Activated B cell treated with CpG ODN at 0.5 μM for 24 hours (primary cell): ENCODE measurements around the gene TSPO. TPM values are rescaled to one million over a fixed set of nuclear protein-coding genes. Genes with fewer than 3 reads are reported as not detected.
A peak's percentile ranks its signal among the peaks of the same experiment; 100 is the strongest.

Source experiments
- ATAC-seq: fragments of 200-7000 bp; cut with Tn5 transposase; one replicate; pipeline ENCODE4 v1.10.0; 2021; ENCODE audit warnings: low read depth, mild to moderate bottlenecking, moderate library complexity
- CTCF ChIA-PET: fragments of 350-600 bp; sonication (Branson Sonifier 250); formaldehyde crosslinking; loops from one replicate; lab custom pipeline; 2021; ENCODE audit warnings: antibody characterized with exemption; lab: Charles Lee
- POLR2A ChIA-PET: fragments of 350-600 bp; sonication (Branson Sonifier 250); formaldehyde crosslinking; loops from one replicate; lab custom pipeline; 2021; ENCODE audit warnings: antibody characterized with exemption; lab: Charles Lee
- DNase-seq: peaks from one replicate; pipeline ENCODE4 v3.0.0; 2022
- H3K27ac Mint-ChIP-seq: one replicate; pipeline ENCODE4 v1.8.0; 2020; ENCODE audit warnings: mixed read lengths
- H3K27me3 Mint-ChIP-seq: one replicate; pipeline ENCODE4 v1.8.0; 2021; ENCODE audit warnings: mixed read lengths
- H3K36me3 Mint-ChIP-seq: one replicate; pipeline ENCODE4 v1.8.0; 2021; ENCODE audit warnings: low read depth, mixed read lengths
- H3K4me1 Mint-ChIP-seq: one replicate; pipeline ENCODE4 v1.8.0; 2021; ENCODE audit warnings: mixed read lengths
- H3K4me3 Mint-ChIP-seq: one replicate; pipeline ENCODE4 v1.8.0; 2020; ENCODE audit warnings: mild to moderate bottlenecking, mixed read lengths
- H3K9me3 Mint-ChIP-seq: one replicate; pipeline ENCODE4 v1.8.0; 2020; ENCODE audit warnings: mixed read lengths
- intact Hi-C: fragments of 100-400 bp; cut with micrococcal nuclease; formaldehyde crosslinking; loops from one replicate; pipeline ENCODE4 v1.15.1; 2024
- total RNA-seq: library from RNA; stranded (reverse); gene quantifications from 2 replicates; pipeline ENCODE4 v1.2.3, GENCODE V29; 2022
- TF ChIP-seq, protein P1 (sequence below): fragments of 200-600 bp; IDR thresholded peaks from one replicate; pipeline ENCODE4 v1.8.0; 2022; ENCODE audit warnings: antibody characterized with exemption, mild to moderate bottlenecking

Gene TSPO
- total RNA-seq, 1 donor from 2014 or later, result 40.9 TPM

DNA sequence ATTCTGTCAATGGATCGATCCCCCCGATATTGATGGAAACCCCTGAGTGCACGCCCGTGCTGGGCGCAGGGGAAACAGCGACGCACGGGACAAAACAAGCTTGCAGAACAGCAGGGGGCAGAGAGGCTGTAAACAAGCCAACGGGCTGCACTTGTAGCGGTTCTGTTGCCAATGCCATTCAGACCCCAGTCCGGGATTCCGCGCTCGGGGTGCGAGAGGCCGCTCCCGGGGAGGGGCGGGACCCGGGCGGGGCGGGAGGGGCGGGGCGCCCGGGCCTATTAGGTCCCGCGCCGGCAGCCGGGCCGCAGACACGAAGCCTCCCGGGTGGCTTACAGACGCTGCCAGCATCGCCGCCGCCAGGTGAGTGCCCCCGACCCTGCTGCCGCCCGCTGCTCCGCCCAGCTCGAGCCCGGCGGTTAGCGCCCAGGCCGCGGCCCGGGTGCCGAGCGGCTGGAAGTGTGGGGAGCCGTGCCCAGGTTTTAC lies 40.9 kb upstream of the TSPO start, which contains the start of gene BIK:
BIK (plus strand) TSS at position 307 of the 483 bp plus-strand sequence. CDS start 13,273 bp downstream, outside the sequence.
- H3K4me1 Mint-ChIP-seq, result peaks cover 22% of the 10 kb centered on the region
- no peaks in the 10 kb centered on the region for H3K9me3 Mint-ChIP-seq
- DNase-seq, result peak; percentile 29
- ChIA-PET POLR2A (interaction anchor here (0.9 kb wide), 1 partner anchor 10 kb away, joined by 3 read pairs; no protein-coding TSS in a partner anchor), CTCF (interaction anchor here (1.1 kb wide), 1 partner anchor 25 kb away, joined by 4 read pairs; no protein-coding TSS in a partner anchor)
- H3K36me3 Mint-ChIP-seq, result no peaks in the 10 kb centered on the region
- H3K27me3 Mint-ChIP-seq, result peaks cover 29% of the 10 kb centered on the region
- ATAC-seq, result peak; percentile 60
- H3K27ac Mint-ChIP-seq, result no peak within 1 kb of the TSS
- intact Hi-C loops, result loop anchor here (1.0 to 10.0 kb wide), 7 partner anchors 9 to 446 kb away; partner anchors contain the start of genes TSPO, TTLL1 and TTLL12
- H3K4me3 Mint-ChIP-seq, result peak within 1 kb of the TSS; percentile 72
- TF ChIP-seq, protein P1, sequence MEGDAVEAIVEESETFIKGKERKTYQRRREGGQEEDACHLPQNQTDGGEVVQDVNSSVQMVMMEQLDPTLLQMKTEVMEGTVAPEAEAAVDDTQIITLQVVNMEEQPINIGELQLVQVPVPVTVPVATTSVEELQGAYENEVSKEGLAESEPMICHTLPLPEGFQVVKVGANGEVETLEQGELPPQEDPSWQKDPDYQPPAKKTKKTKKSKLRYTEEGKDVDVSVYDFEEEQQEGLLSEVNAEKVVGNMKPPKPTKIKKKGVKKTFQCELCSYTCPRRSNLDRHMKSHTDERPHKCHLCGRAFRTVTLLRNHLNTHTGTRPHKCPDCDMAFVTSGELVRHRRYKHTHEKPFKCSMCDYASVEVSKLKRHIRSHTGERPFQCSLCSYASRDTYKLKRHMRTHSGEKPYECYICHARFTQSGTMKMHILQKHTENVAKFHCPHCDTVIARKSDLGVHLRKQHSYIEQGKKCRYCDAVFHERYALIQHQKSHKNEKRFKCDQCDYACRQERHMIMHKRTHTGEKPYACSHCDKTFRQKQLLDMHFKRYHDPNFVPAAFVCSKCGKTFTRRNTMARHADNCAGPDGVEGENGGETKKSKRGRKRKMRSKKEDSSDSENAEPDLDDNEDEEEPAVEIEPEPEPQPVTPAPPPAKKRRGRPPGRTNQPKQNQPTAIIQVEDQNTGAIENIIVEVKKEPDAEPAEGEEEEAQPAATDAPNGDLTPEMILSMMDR, result no peak

DNA sequence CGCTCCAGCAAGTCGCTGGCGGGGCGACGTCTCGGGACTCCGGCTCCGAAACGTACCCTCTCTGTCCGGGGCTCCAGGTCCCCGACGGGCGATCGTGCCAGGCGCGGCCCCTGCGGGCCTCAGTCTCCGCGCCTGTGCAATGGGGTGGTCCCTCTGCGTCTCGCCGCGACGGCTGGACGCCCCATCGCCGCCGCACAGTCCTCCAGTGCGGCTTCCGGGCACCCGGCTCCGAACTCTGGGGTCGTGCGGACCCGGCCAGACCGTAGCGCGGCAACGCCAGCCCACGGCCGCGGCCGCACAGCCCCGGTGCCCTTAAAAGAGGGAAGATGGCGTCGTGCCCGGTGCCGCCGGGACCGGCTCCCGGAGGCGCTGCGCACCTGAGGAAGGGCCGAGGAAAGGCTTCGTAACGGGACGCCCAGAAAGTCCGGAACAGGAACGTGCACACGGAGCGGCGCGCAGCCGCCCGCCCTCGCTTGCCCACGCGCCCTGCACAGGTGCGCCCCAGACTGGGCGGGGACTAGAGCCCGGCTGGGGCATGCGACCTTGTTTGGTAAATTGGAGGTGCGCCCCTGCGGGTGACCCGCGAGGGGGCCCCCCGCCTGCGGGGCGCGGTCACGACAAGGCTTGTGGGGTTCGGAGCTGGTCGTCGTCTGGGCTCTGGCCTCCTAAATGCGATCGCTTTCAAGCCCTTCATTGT lies 40.3 kb upstream of the TSPO start:
- DNase-seq (peak; percentile 31), ATAC-seq (peak; percentile 57)
- ChIA-PET CTCF (interaction anchor here (1.0 to 1.1 kb wide), 2 partner anchors 25 to 26 kb away, joined by 3 to 4 read pairs; no protein-coding TSS in a partner anchor), POLR2A (interaction anchor here (0.7 to 0.9 kb wide), 2 partner anchors 9 to 496 kb away, joined by 3 read pairs; partner anchors contain the start of gene POLDIP3)
- TF ChIP-seq, protein P1, result no peak
- no peaks in the 10 kb centered on the region for H3K9me3 Mint-ChIP-seq
- H3K4me1 Mint-ChIP-seq, result peaks cover 27% of the 10 kb centered on the region
- H3K27me3 Mint-ChIP-seq, result peaks cover 33% of the 10 kb centered on the region
- H3K36me3 Mint-ChIP-seq, result no peaks in the 10 kb centered on the region
- intact Hi-C loops, result loop anchor here (1.0 to 10.0 kb wide), 7 partner anchors 8 to 446 kb away; partner anchors contain the start of genes TSPO, TTLL1 and TTLL12
- peak overlapping the region; percentile 72 for H3K4me3 Mint-ChIP-seq
- H3K27ac Mint-ChIP-seq, result no peak overlapping the region

- DNase-seq (no peak), ATAC-seq (no peak)
- TF ChIP-seq, protein P1, result no peak
- H3K4me1 Mint-ChIP-seq, result peaks cover 44% of the 10 kb centered on the region
- H3K36me3 Mint-ChIP-seq, result no peaks in the 10 kb centered on the region
- H3K27ac Mint-ChIP-seq, result no peak overlapping the region
- ChIA-PET CTCF (no interaction called here), POLR2A (interaction anchor here (0.6 to 1.6 kb wide), 2 partner anchors 74 to 84 kb away, joined by 3 to 6 read pairs; no protein-coding TSS in a partner anchor)
- intact Hi-C loops, result loop anchor here (5.0 to 10.0 kb wide), 3 partner anchors 39 to 449 kb away; partner anchors contain the start of gene TSPO
- peaks cover 34% of the 10 kb centered on the region for H3K27me3 Mint-ChIP-seq
- no peaks in the 10 kb centered on the region for H3K9me3 Mint-ChIP-seq
- H3K4me3 Mint-ChIP-seq, result no peak overlapping the region
Measured at GRCh38 chr22:43113526-43114251, 37.7 kb upstream of the TSPO start.

DNA sequence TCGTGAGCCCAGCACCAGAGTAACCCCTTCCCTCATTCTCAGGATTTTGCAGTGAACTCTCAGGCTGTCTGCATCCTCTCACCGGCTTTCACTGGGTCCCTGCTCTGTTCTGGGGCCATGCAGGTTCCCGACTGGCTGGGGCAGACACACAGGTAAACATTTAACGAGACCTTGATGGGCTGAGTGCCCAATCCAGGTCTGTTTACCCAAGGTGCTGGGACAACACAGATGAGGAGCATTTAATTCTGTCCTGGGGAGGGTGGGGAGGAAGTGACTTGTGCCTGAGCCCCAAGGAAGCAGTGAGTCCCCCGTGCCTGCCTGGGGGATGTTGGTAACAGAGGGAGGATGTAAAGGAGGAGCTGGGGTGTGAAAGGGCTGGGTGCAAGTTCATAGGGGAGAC lies 36.4 kb upstream of the TSPO start:
- Mint-ChIP-seq H3K36me3 (no peaks in the 10 kb centered on the region), H3K27me3 (peaks cover 34% of the 10 kb centered on the region), H3K9me3 (no peaks in the 10 kb centered on the region), H3K27ac (no peak overlapping the region), H3K4me1 (peaks cover 56% of the 10 kb centered on the region), H3K4me3 (no peak overlapping the region)
- DNase-seq (no peak), ATAC-seq (no peak)
- intact Hi-C loops, result loop anchor here (5.0 to 10.0 kb wide), 3 partner anchors 37 to 450 kb away; partner anchors contain the start of gene TSPO
- TF ChIP-seq, protein P1, result no peak
- POLR2A ChIA-PET, result interaction anchor here (1.6 kb wide), 1 partner anchor 73 kb away, joined by 3 read pairs; no protein-coding TSS in a partner anchor
- CTCF ChIA-PET, result no interaction called here
